Nephron progenitor cell (in vitro differentiated cells): Measurements from ENCODE around the gene VPS26C.

Experiments used
- DNase-seq: peaks from one replicate; pipeline ENCODE4 v3.0.0; 2021
- H3K27ac Mint-ChIP-seq: 2 replicates; pipeline ENCODE4 v1.8.0; 2021; ENCODE audit warnings: mild to moderate bottlenecking, moderate library complexity, mixed read lengths
- H3K27me3 Mint-ChIP-seq: 2 replicates; pipeline ENCODE4 v1.8.0; 2021; ENCODE audit warnings: mild to moderate bottlenecking, low read depth, mixed read lengths; ENCODE audit not compliant: poor library complexity
- H3K36me3 Mint-ChIP-seq: 2 replicates; pipeline ENCODE4 v1.8.0; 2021; ENCODE audit warnings: low read depth, mixed read lengths
- H3K4me1 Mint-ChIP-seq: 2 replicates; pipeline ENCODE4 v1.8.0; 2021; ENCODE audit warnings: mixed read lengths
- H3K4me3 Mint-ChIP-seq: 2 replicates; pipeline ENCODE4 v1.8.0; 2021; ENCODE audit warnings: mild to moderate bottlenecking, moderate library complexity, mixed read lengths
- H3K9me3 Mint-ChIP-seq: 2 replicates; pipeline ENCODE4 v1.8.0; 2021; ENCODE audit warnings: mild to moderate bottlenecking, moderate library complexity, mixed read lengths
- CTCF ChIP-seq: fragments of 200-600 bp; sonication (generic); IDR thresholded peaks from 2 replicates; pipeline ENCODE4 v1.5.0; 2021; ENCODE audit warnings: antibody characterized with exemption

The VPS26C gene

GRCh38 chr21:37195059-37195458, 72.1 kb downstream of the VPS26C start:
- Mint-ChIP-seq H3K27ac (no peak overlapping the region), H3K4me3 (no peak overlapping the region), H3K27me3 (peaks cover 3% of the 10 kb centered on the region), H3K4me1 (no peaks in the 10 kb centered on the region), H3K9me3 (no peaks in the 10 kb centered on the region), H3K36me3 (peaks cover 91% of the 10 kb centered on the region)
- DNase-seq, result no peak
- TF ChIP-seq CTCF, result no peak

- no peaks in the 10 kb centered on the region for H3K9me3 Mint-ChIP-seq
- peaks cover 3% of the 10 kb centered on the region for H3K27me3 Mint-ChIP-seq
- no peak overlapping the region for H3K27ac Mint-ChIP-seq
- H3K4me1 Mint-ChIP-seq, result no peaks in the 10 kb centered on the region
- DNase-seq, result no peak
- H3K4me3 Mint-ChIP-seq, result no peak overlapping the region
- no peak for TF ChIP-seq CTCF
- H3K36me3 Mint-ChIP-seq, result peaks cover 91% of the 10 kb centered on the region
These were observed 73.5 kb downstream of the VPS26C start for GRCh38 chr21:37193676-37194075.

- Mint-ChIP-seq H3K4me3 (no peak overlapping the region), H3K36me3 (peaks cover 90% of the 10 kb centered on the region)
- no peak for TF ChIP-seq CTCF
These were observed 74.1 kb downstream of the VPS26C start for GRCh38 chr21:37193006-37193405.

GRCh38 chr21:37192019-37192418, 75.1 kb downstream of the VPS26C start:
- no peaks in the 10 kb centered on the region for H3K4me1 Mint-ChIP-seq
- no peak overlapping the region for H3K4me3 Mint-ChIP-seq
- no peak for TF ChIP-seq CTCF
- no peaks in the 10 kb centered on the region for H3K9me3 Mint-ChIP-seq
- H3K36me3 Mint-ChIP-seq, result peaks cover 87% of the 10 kb centered on the region
- no peak for DNase-seq
- H3K27me3 Mint-ChIP-seq, result peaks cover 3% of the 10 kb centered on the region
- no peak overlapping the region for H3K27ac Mint-ChIP-seq

More at GRCh38 chr21:37193006-37193405, 74.1 kb downstream of the VPS26C start:
- Mint-ChIP-seq H3K27me3 (peaks cover 3% of the 10 kb centered on the region), H3K4me1 (no peaks in the 10 kb centered on the region), H3K9me3 (no peaks in the 10 kb centered on the region), H3K27ac (no peak overlapping the region)
- DNase-seq, result no peak

GRCh38 chr21:37188825-37189224, 78.3 kb downstream of the VPS26C start:
- H3K9me3 Mint-ChIP-seq, result no peaks in the 10 kb centered on the region
- no peak overlapping the region for H3K4me3 Mint-ChIP-seq
- no peak for TF ChIP-seq CTCF
- H3K4me1 Mint-ChIP-seq, result no peaks in the 10 kb centered on the region
- peaks cover 83% of the 10 kb centered on the region for H3K36me3 Mint-ChIP-seq
- no peak for DNase-seq
- H3K27me3 Mint-ChIP-seq, result no peaks in the 10 kb centered on the region
- no peak overlapping the region for H3K27ac Mint-ChIP-seq

GRCh38 chr21:37186983-37187382, 80.2 kb downstream of the VPS26C start:
- Mint-ChIP-seq H3K9me3 (no peaks in the 10 kb centered on the region), H3K4me1 (no peaks in the 10 kb centered on the region), H3K27me3 (no peaks in the 10 kb centered on the region), H3K27ac (no peak overlapping the region), H3K4me3 (no peak overlapping the region), H3K36me3 (peaks cover 83% of the 10 kb centered on the region)
- DNase-seq, result no peak
- TF ChIP-seq CTCF, result no peak
